Measurements from ENCODE around the gene PTPRG. TPM values are rescaled to one million over a fixed set of nuclear protein-coding genes. Genes with fewer than 3 reads are reported as not detected.

PTPRG gene
- total RNA-seq, 3 donors from 2014 or later = 28.9 to 54.7 (median 40.4) TPM

GRCh38 chr3:61591300-61591699 lies 29.9 kb downstream of the PTPRG start:
- no peak for TF ChIP-seq CTCF (IDR thresholded peaks at IDR 0.05)
- Histone ChIP-seq H3K9me3 (no peaks in the 10 kb centered on the region), H3K4me3 (no peak overlapping the region), H3K36me3 (ENCODE audit: low read depth) (no peaks in the 10 kb centered on the region), H3K4me1 (ENCODE audit: low read depth) (no peaks in the 10 kb centered on the region)
- ATAC-seq = no peak
- intact Hi-C loops (cut with DNase I, micrococcal nuclease) = no loop called here
- no peak for DNase-seq

- intact Hi-C loops (cut with DNase I, micrococcal nuclease) = no loop called here
- H3K4me1 ChIP-seq (ENCODE audit: low read depth) = no peaks in the 10 kb centered on the region
- no peak for ATAC-seq
These were observed 32.2 kb downstream of the PTPRG start for GRCh38 chr3:61593446-61594029.

GRCh38 chr3:61594144-61594963 lies 33.0 kb downstream of the PTPRG start:
- H3K9me3 ChIP-seq = no peaks in the 10 kb centered on the region
- TF ChIP-seq CTCF (IDR thresholded peaks at IDR 0.05) = no peak
- DNase-seq (no peak), ATAC-seq (no peak)
- H3K4me3 ChIP-seq = no peak overlapping the region
- H3K4me1 ChIP-seq (ENCODE audit: low read depth) = no peaks in the 10 kb centered on the region
- intact Hi-C loops (cut with DNase I, micrococcal nuclease) = no loop called here
- H3K36me3 ChIP-seq (ENCODE audit: low read depth) = no peaks in the 10 kb centered on the region

More at GRCh38 chr3:61593446-61594029, 32.2 kb downstream of the PTPRG start:
- H3K36me3 ChIP-seq (ENCODE audit: low read depth) = no peaks in the 10 kb centered on the region
- TF ChIP-seq CTCF (IDR thresholded peaks at IDR 0.05) = no peak
- no peaks in the 10 kb centered on the region for H3K9me3 ChIP-seq
- H3K4me3 ChIP-seq = no peak overlapping the region
- no peak for DNase-seq

- TF ChIP-seq CTCF (IDR thresholded peaks at IDR 0.05) = no peak
- H3K4me1 ChIP-seq (ENCODE audit: low read depth) = no peaks in the 10 kb centered on the region
- H3K4me3 ChIP-seq = no peak overlapping the region
- DNase-seq (no peak), ATAC-seq (no peak)
- H3K9me3 ChIP-seq = no peaks in the 10 kb centered on the region
- intact Hi-C loops (cut with DNase I, micrococcal nuclease) = no loop called here
- H3K36me3 ChIP-seq (ENCODE audit: low read depth) = no peaks in the 10 kb centered on the region
These were observed 33.6 kb downstream of the PTPRG start for GRCh38 chr3:61594964-61595285.

GRCh38 chr3:61595288-61595687 lies 33.9 kb downstream of the PTPRG start:
- DNase-seq (no peak), ATAC-seq (no peak)
- Histone ChIP-seq H3K4me3 (no peak overlapping the region), H3K9me3 (no peaks in the 10 kb centered on the region), H3K36me3 (ENCODE audit: low read depth) (no peaks in the 10 kb centered on the region), H3K4me1 (ENCODE audit: low read depth) (no peaks in the 10 kb centered on the region)
- intact Hi-C loops (cut with DNase I, micrococcal nuclease) = no loop called here
- TF ChIP-seq CTCF (IDR thresholded peaks at IDR 0.05) = no peak

All from mucosa of descending colon (tissue), 3 donors.